Lower lobe of right lung (tissue), 2 donors: Measurements from ENCODE around the gene KHDC4. TPM values are rescaled to one million over a fixed set of nuclear protein-coding genes. Genes with fewer than 3 reads are reported as not detected.
A peak's percentile ranks its signal among the peaks of the same experiment; 100 is the strongest.

Experiments
- ATAC-seq, 2 donors: fragments of 200-7000 bp; cut with Tn5 transposase; one replicate each; pipeline ENCODE4 v1.9.1; 2020 to 2022; ENCODE audit warnings: mild to moderate bottlenecking in 2 of 2, moderate library complexity in 2 of 2
- DNase-seq: peaks from one replicate; pipeline ENCODE4 v3.0.0-alpha.2; 2020
- H3K27ac ChIP-seq: fragments of 200-600 bp; one replicate; pipeline ENCODE4 v1.8.0; 2022
- H3K27me3 ChIP-seq: fragments of 200-600 bp; one replicate; pipeline ENCODE4 v1.8.0; 2022; ENCODE audit warnings: low read depth
- H3K36me3 ChIP-seq: fragments of 200-600 bp; one replicate; pipeline ENCODE4 v1.8.0; 2022; ENCODE audit warnings: mild to moderate bottlenecking
- H3K4me1 ChIP-seq: fragments of 200-600 bp; one replicate; pipeline ENCODE4 v1.8.0; 2022
- H3K4me3 ChIP-seq: fragments of 200-600 bp; one replicate; pipeline ENCODE4 v1.8.0; 2022; ENCODE audit warnings: mild to moderate bottlenecking
- H3K9me3 ChIP-seq: fragments of 200-600 bp; one replicate; pipeline ENCODE4 v1.8.0; 2022
- intact Hi-C: fragments of 100-400 bp; cut with DNase I; formaldehyde crosslinking; loops from one replicate; pipeline ENCODE4 v1.11.0; 2022
- total RNA-seq: library from RNA; stranded (reverse); fragmentation: NEBNext Ultra II Directional; extraction: Animal tissue kit (Norgen Biotek cat#: 25700); gene quantifications from one replicate; pipeline ENCODE4 v1.2.1, GENCODE V29; 2021
- TF ChIP-seq, protein P1 (sequence below): fragments of 200-600 bp; IDR thresholded peaks from one replicate; pipeline ENCODE4 v1.8.0; 2022; ENCODE audit warnings: antibody characterized with exemption, mild to moderate bottlenecking
- donor health status: DM: no; HTN: yes; CAD: no; lungs with severe emphysema.

The KHDC4 gene
- total RNA-seq, 1 donor from 2014 or later: 42.8 TPM

DNA sequence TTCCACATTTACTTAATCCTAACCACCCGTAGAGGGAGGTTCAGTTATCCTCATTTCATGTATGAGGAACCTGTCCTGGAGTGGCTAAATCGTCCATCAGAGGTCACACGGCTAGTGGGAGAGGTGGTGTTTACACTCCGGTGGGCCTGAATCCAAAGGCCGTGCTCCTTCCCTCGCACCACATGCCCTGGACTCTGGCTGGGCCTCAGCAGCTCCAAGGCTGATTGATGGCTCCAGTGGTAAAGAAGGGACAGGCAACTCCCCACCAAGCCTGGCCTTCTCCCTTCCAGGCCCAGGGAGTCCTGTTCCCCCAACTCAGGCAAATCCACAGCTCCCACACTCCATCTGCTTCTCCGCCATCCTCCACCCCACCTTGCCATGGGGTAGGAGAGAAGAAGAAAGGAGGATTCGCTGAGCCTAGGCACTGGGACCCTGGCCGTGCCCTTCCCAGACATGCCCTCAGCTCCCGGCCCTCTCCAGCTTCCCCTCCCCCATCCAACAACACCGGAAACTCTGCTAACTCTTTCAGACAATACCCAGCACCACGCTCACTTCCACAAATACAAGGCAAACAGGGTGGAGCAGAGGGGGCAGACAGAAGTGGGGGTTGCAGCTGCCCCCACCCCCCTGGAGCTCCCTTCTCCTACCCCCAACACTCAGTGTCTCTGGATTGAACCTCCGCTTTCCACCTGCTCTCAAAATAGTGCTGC lies 33.3 kb upstream of the KHDC4 start:
- Histone ChIP-seq H3K36me3 (peaks cover 77% of the 10 kb centered on the region), H3K4me1 (peaks cover 84% of the 10 kb centered on the region), H3K27ac (peak overlapping the region; percentile 77), H3K9me3 (no peaks in the 10 kb centered on the region), H3K27me3 (no peaks in the 10 kb centered on the region), H3K4me3 (peak overlapping the region; percentile 33)
- intact Hi-C loops: no loop called here
- TF ChIP-seq, protein P1, sequence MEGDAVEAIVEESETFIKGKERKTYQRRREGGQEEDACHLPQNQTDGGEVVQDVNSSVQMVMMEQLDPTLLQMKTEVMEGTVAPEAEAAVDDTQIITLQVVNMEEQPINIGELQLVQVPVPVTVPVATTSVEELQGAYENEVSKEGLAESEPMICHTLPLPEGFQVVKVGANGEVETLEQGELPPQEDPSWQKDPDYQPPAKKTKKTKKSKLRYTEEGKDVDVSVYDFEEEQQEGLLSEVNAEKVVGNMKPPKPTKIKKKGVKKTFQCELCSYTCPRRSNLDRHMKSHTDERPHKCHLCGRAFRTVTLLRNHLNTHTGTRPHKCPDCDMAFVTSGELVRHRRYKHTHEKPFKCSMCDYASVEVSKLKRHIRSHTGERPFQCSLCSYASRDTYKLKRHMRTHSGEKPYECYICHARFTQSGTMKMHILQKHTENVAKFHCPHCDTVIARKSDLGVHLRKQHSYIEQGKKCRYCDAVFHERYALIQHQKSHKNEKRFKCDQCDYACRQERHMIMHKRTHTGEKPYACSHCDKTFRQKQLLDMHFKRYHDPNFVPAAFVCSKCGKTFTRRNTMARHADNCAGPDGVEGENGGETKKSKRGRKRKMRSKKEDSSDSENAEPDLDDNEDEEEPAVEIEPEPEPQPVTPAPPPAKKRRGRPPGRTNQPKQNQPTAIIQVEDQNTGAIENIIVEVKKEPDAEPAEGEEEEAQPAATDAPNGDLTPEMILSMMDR: no peak
- ATAC-seq: peak; percentile 12 to 25
- no peak for DNase-seq

DNA sequence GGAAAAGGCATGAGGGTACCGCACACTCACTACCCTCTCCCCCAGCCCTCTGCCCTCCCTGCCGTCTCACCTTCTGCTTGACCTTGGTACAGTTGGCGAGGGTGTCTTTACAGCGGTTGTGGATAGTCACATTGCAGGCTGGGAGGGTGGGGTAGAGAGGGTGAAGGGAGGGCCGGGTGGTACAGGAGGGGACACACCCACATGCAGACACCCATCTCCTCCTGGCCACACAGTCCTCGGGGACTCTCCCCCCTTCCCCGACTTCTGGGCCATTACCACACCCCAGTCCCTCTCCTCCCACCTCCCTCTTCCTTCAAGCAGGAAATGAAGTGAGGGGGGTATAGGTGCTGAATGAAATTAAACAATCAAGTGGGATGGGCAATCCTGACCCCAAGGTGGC lies 32.5 kb upstream of the KHDC4 start:
- Histone ChIP-seq H3K36me3 (peaks cover 84% of the 10 kb centered on the region), H3K27ac (peak overlapping the region; percentile 77), H3K4me1 (peaks cover 84% of the 10 kb centered on the region), H3K9me3 (no peaks in the 10 kb centered on the region), H3K27me3 (no peaks in the 10 kb centered on the region), H3K4me3 (peak overlapping the region; percentile 33)
- intact Hi-C loops: no loop called here
- ATAC-seq (peak in 1 of 2 donors; percentile 2), DNase-seq (no peak)
- TF ChIP-seq, protein P1: no peak

DNA sequence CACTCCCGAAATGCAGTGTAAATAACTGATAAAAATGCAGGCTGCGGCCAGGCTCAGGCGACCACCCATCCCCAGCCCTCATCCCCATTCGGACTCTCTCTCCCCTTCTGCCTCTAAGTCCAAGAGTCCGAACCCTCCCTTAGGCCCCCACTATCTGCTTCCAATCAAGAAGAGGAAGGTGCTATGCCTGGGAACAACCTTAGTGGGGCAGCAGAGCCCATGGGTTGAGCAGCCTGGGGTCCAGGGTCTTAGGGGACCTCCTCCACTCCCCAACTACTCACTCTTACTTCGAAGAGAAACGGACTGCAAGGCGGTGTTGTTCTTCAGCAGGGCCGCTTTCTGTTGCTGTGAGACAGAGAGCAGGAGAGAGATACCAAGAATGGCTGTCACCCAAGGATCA lies 31.9 kb upstream of the KHDC4 start:
- peaks cover 91% of the 10 kb centered on the region for H3K36me3 ChIP-seq
- H3K4me1 ChIP-seq: peaks cover 81% of the 10 kb centered on the region
- H3K27ac ChIP-seq: peak overlapping the region; percentile 77
- no peak for DNase-seq
- intact Hi-C loops: no loop called here
- no peaks in the 10 kb centered on the region for H3K9me3 ChIP-seq
- ATAC-seq: no peak
- no peaks in the 10 kb centered on the region for H3K27me3 ChIP-seq
- H3K4me3 ChIP-seq: no peak overlapping the region
- TF ChIP-seq, protein P1: no peak

DNA sequence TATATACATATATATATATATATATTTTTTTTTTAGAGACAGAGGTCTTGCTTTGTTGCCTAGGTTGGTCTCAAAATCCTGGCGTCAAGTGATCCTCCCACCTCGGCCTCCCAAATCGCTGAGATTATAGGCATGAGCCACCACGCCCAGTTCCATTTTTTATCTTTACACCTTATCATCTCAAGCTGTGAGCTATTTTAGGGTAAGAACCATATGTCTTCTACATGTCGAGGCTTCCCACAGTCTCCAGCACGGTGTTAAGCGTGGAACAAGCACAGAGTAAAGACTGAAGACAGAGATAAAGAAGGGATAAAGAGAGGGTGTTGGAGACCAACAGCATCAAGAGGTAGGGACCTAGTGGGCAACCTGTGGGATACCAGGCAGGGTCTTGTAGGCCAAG lies 30.0 kb upstream of the KHDC4 start:
- peaks cover 67% of the 10 kb centered on the region for H3K4me1 ChIP-seq
- no peaks in the 10 kb centered on the region for H3K9me3 ChIP-seq
- DNase-seq: no peak
- no peak overlapping the region for H3K4me3 ChIP-seq
- intact Hi-C loops: no loop called here
- no peaks in the 10 kb centered on the region for H3K27me3 ChIP-seq
- no peak overlapping the region for H3K27ac ChIP-seq
- ATAC-seq: no peak
- H3K36me3 ChIP-seq: peaks cover 99% of the 10 kb centered on the region
- TF ChIP-seq, protein P1: no peak

DNA sequence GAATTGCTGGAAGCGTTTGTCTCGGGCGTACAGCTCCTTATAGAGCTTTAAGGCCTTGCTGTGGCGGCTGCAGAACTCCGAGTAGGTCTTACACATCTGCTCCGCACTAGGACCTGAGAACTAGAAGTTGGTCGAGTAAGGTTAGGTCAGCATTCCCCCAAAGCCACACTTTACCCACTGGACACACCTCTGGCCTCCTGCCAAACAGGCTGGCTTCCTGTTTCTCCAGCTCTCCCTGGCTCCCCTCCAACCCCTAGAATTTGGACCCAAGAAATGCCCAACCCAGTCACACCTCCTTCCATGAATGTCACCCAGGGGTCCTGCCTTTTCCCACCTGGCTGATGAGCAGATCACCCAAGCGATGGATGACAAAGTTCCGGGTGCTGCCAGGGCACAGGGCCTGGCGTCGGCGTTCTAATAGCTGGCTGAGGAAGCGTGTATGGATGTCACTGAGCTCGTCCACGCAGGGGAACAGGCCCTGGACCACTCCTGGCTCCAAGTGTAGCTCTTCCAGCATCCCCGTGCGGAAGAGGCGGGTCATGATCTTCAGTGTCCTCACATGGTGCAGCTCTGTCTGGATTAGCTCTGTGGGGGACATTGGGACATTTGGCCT lies 28.5 kb upstream of the KHDC4 start:
- ATAC-seq (peak in 1 of 2 donors; percentile 16), DNase-seq (peak; percentile 67)
- Histone ChIP-seq H3K4me3 (no peak overlapping the region), H3K27ac (peak overlapping the region; percentile 68), H3K9me3 (no peaks in the 10 kb centered on the region), H3K36me3 (peaks cover 100% of the 10 kb centered on the region), H3K4me1 (peaks cover 52% of the 10 kb centered on the region), H3K27me3 (no peaks in the 10 kb centered on the region)
- TF ChIP-seq, protein P1: no peak
- intact Hi-C loops: no loop called here
